Large intestine (tissue), 3 donors: ENCODE data around the gene COL5A1. TPM values are rescaled to one million over a fixed set of nuclear protein-coding genes. Genes with fewer than 3 reads are reported as not detected.
"Not testable (repeated sequence)": the region's sequence is repeated elsewhere in the genome, so short reads cannot be mapped to it uniquely, and the experiment has no call there.

Source experiments
- DNase-seq, 2 donors: peaks; one replicate each; pipeline versions ENCODE4 v3.0.0 to v3.0.0-alpha.2; 2013
- H3K27ac ChIP-seq: one replicate; pipeline ENCODE4 v1.5.1; 2013; ENCODE audit warnings: low read length
- H3K27me3 ChIP-seq: 2 replicates; pipeline ENCODE4 v1.6.1; 2013; ENCODE audit warnings: low read length; ENCODE audit not compliant: control insufficient read depth, insufficient read depth
- H3K36me3 ChIP-seq: 2 replicates; pipeline ENCODE4 v1.6.1; 2013; ENCODE audit warnings: low read length; ENCODE audit not compliant: control insufficient read depth, insufficient read depth
- H3K4me1 ChIP-seq: one replicate; pipeline ENCODE4 v1.6.1; 2013; ENCODE audit warnings: low read length; ENCODE audit not compliant: control insufficient read depth, insufficient read depth
- H3K4me3 ChIP-seq: one replicate; pipeline ENCODE4 v1.5.1; 2013; ENCODE audit warnings: low read length
- H3K9me3 ChIP-seq: one replicate; pipeline ENCODE4 v1.6.1; 2013; ENCODE audit warnings: mild to moderate bottlenecking, low read depth, low read length, moderate library complexity; ENCODE audit not compliant: control insufficient read depth
- WGBS: methylation state at CpG from one replicate; pipeline ENCODE4 v1.1.5; 2013; ENCODE audit warnings: low lambda C conversion rate; ENCODE audit not compliant: insufficient coverage; 5-methylcytosine and 5-hydroxymethylcytosine counted together
- polyA plus RNA-seq: library from polyadenylated mRNA; unstranded; fragments of 120-200 nt; gene quantifications from one replicate; pipeline ENCODE4 v1.2.1, GENCODE V29; 2013

The COL5A1 gene
- polyA plus RNA-seq, 1 donor, result 79.9 TPM

- Histone ChIP-seq H3K36me3 (peaks cover 16% of the 10 kb centered on the region), H3K4me3 (no peak overlapping the region), H3K27me3 (no peaks in the 10 kb centered on the region), H3K4me1 (peaks cover 3% of the 10 kb centered on the region), H3K27ac (no peak overlapping the region), H3K9me3 (no peaks in the 10 kb centered on the region)
- WGBS, result no CpG with 5 or more reads among the region's 22 CpGs
- DNase-seq, result no peak
Measured at GRCh38 chr9:134701581-134702259, 60.1 kb downstream of the COL5A1 start.

- Histone ChIP-seq H3K27ac (no peak overlapping the region), H3K36me3 (peaks cover 16% of the 10 kb centered on the region), H3K27me3 (no peaks in the 10 kb centered on the region), H3K9me3 (no peaks in the 10 kb centered on the region), H3K4me3 (no peak overlapping the region), H3K4me1 (peaks cover 5% of the 10 kb centered on the region)
- 100% methylated on average over 3 of the region's 18 CpGs for WGBS
- no peak for DNase-seq
Measured at GRCh38 chr9:134702291-134702690, 60.7 kb downstream of the COL5A1 start.

GRCh38 chr9:134703730-134704114 lies 62.1 kb downstream of the COL5A1 start:
- WGBS, result no CpG with 5 or more reads among the region's 13 CpGs
- Histone ChIP-seq H3K36me3 (peaks cover 18% of the 10 kb centered on the region), H3K4me1 (peaks cover 17% of the 10 kb centered on the region)
- not testable (repeated sequence) for H3K27me3 ChIP-seq, H3K4me3 ChIP-seq, DNase-seq, H3K27ac ChIP-seq, H3K9me3 ChIP-seq

- no peak for DNase-seq
- peaks cover 21% of the 10 kb centered on the region for H3K36me3 ChIP-seq
- H3K4me1 ChIP-seq, result peaks cover 18% of the 10 kb centered on the region
- no peaks in the 10 kb centered on the region for H3K9me3 ChIP-seq
- WGBS, result no CpG with 5 or more reads among the region's 10 CpGs
- no peaks in the 10 kb centered on the region for H3K27me3 ChIP-seq
- no peak overlapping the region for H3K4me3 ChIP-seq
- no peak overlapping the region for H3K27ac ChIP-seq
Measured at GRCh38 chr9:134704498-134704897, 62.9 kb downstream of the COL5A1 start.

- DNase-seq, result no peak
- Histone ChIP-seq H3K4me3 (no peak overlapping the region), H3K36me3 (peaks cover 17% of the 10 kb centered on the region), H3K27me3 (no peaks in the 10 kb centered on the region), H3K9me3 (no peaks in the 10 kb centered on the region), H3K4me1 (peaks cover 18% of the 10 kb centered on the region), H3K27ac (peak overlapping the region; percentile 85)
- WGBS, result no CpG with 5 or more reads among the region's 9 CpGs
Measured at GRCh38 chr9:134705786-134706185, 64.2 kb downstream of the COL5A1 start.

GRCh38 chr9:134706522-134706921 lies 64.9 kb downstream of the COL5A1 start:
- DNase-seq, result no peak

GRCh38 chr9:134707031-134707680 lies 65.6 kb downstream of the COL5A1 start:
- Histone ChIP-seq H3K4me1 (peaks cover 18% of the 10 kb centered on the region), H3K27ac (peak overlapping the region; percentile 85)

More at GRCh38 chr9:134706522-134706921, 64.9 kb downstream of the COL5A1 start:
- no CpG with 5 or more reads among the region's 6 CpGs for WGBS
- Histone ChIP-seq H3K4me3 (no peak overlapping the region), H3K36me3 (peaks cover 13% of the 10 kb centered on the region), H3K27ac (peak overlapping the region; percentile 85), H3K4me1 (peaks cover 18% of the 10 kb centered on the region), H3K27me3 (no peaks in the 10 kb centered on the region), H3K9me3 (no peaks in the 10 kb centered on the region)

GRCh38 chr9:134707731-134708671 lies 66.4 kb downstream of the COL5A1 start:
- peaks cover 18% of the 10 kb centered on the region for H3K4me1 ChIP-seq
- no peak for DNase-seq
- no peaks in the 10 kb centered on the region for H3K9me3 ChIP-seq
- peaks cover 9% of the 10 kb centered on the region for H3K36me3 ChIP-seq
- H3K27ac ChIP-seq, result peak overlapping the region; percentile 85
- WGBS, result no CpG with 5 or more reads among the region's 32 CpGs
- no peaks in the 10 kb centered on the region for H3K27me3 ChIP-seq
- no peak overlapping the region for H3K4me3 ChIP-seq

More at GRCh38 chr9:134707031-134707680, 65.6 kb downstream of the COL5A1 start:
- WGBS, result no CpG with 5 or more reads among the region's 19 CpGs
- Histone ChIP-seq H3K4me3 (no peak overlapping the region), H3K36me3 (peaks cover 13% of the 10 kb centered on the region), H3K9me3 (no peaks in the 10 kb centered on the region), H3K27me3 (no peaks in the 10 kb centered on the region)
- peak; percentile 80 to 83 for DNase-seq

- peak overlapping the region; percentile 85 for H3K27ac ChIP-seq
- no peaks in the 10 kb centered on the region for H3K9me3 ChIP-seq
- H3K27me3 ChIP-seq, result no peaks in the 10 kb centered on the region
- H3K4me1 ChIP-seq, result peaks cover 18% of the 10 kb centered on the region
- H3K4me3 ChIP-seq, result no peak overlapping the region
- H3K36me3 ChIP-seq, result peaks cover 9% of the 10 kb centered on the region
- no peak for DNase-seq
- WGBS, result 93% methylated on average over 3 of the region's 11 CpGs
Measured at GRCh38 chr9:134708672-134709038, 67.1 kb downstream of the COL5A1 start.
